OCI-LY3 (cell line): Measurements from ENCODE around the gene ADAD2.

Experiments
- CTCF ChIP-seq: fragments of 200-600, 300-600 bp; sonication (generic); IDR thresholded peaks from 2 replicates; pipeline ENCODE4 v1.5.1; 2014; ENCODE audit warnings: antibody characterized with exemption, low read length, low read depth
- EZH2phosphoT487 ChIP-seq: fragments of 200-600 bp; shearing (Covaris generic); IDR thresholded peaks from 2 replicates; pipeline ENCODE4 v1.6.1; 2018; ENCODE audit warnings: antibody characterized with exemption, mixed run types, low read depth

GRCh38 chr16:84232969-84233368, 42.0 kb downstream of the ADAD2 start:
- TF ChIP-seq CTCF, result no peak
- no peak for TF ChIP-seq EZH2phosphoT487
